IMR-90 (cell line): ENCODE data around the gene SPATA2L. TPM values are rescaled to one million over a fixed set of nuclear protein-coding genes. Genes with fewer than 3 reads are reported as not detected.
"Not testable (repeated sequence)": the region's sequence is repeated elsewhere in the genome, so short reads cannot be mapped to it uniquely, and the experiment has no call there.

Experiments
- ATAC-seq: fragments of 200-7000 bp; cut with Tn5 transposase; 2 replicates; pipeline ENCODE4 v1.9.1; 2020; ENCODE audit warnings: low read depth, mild to moderate bottlenecking, moderate library complexity
- BruUV-seq: library from RNA; stranded (reverse); fragments of 400-500 nt; replicated peaks from 2 replicates; lab custom pipeline; 2021; lab: Mats Ljungman, UMichigan
- CTCF ChIA-PET: fragments of 300-600 bp; formaldehyde crosslinking; extraction: SDS; loops from one replicate; lab custom pipeline; 2021; ENCODE audit warnings: antibody characterized with exemption; lab: Yijun Ruan, JAX
- POLR2A ChIA-PET: fragments of 300-600 bp; sonication (Branson Sonifier 250); formaldehyde crosslinking; loops from one replicate; lab custom pipeline; 2022; ENCODE audit warnings: antibody characterized with exemption; ENCODE audit not compliant: unreplicated experiment; lab: Charles Lee
- DNase-seq: peaks from one replicate; pipeline ENCODE4 v3.0.0; 2013
- H2AFZ ChIP-seq: replicated peaks from 2 replicates; pipeline ENCODE3; 2013; ENCODE audit warnings: low read length, mild to moderate bottlenecking; ENCODE audit not compliant: poor library complexity
- H2AK5ac ChIP-seq: 2 replicates; pipeline ENCODE4 v1.6.1; 2013; ENCODE audit warnings: low read depth, low read length, inconsistent platforms
- H2AK9ac ChIP-seq: replicated peaks from 2 replicates; pipeline ENCODE3; 2013; ENCODE audit warnings: mild to moderate bottlenecking, low read depth, low read length, moderate library complexity; ENCODE audit not compliant: poor library complexity
- H2BK120ac ChIP-seq: 2 replicates; pipeline ENCODE4 v1.6.1; 2013; ENCODE audit warnings: low read depth, low read length, inconsistent platforms
- H2BK15ac ChIP-seq: 3 replicates; pipeline ENCODE4 v1.6.1; 2013; ENCODE audit warnings: low read depth, low read length, inconsistent platforms
- H2BK20ac ChIP-seq: 2 replicates; pipeline ENCODE4 v1.6.1; 2013; ENCODE audit warnings: low read depth, mild to moderate bottlenecking, inconsistent platforms, low read length, moderate library complexity
- H2BK5ac ChIP-seq: 2 replicates; pipeline ENCODE4 v1.6.1; 2013; ENCODE audit warnings: mild to moderate bottlenecking, low read depth, low read length, inconsistent platforms; ENCODE audit not compliant: poor library complexity, severe bottlenecking
- H3K14ac ChIP-seq: replicated peaks from 2 replicates; pipeline ENCODE4 v1.6.1; 2013; ENCODE audit warnings: low read depth, low read length, inconsistent platforms
- H3K18ac ChIP-seq: 2 replicates; pipeline ENCODE4 v1.6.1; 2013; ENCODE audit warnings: low read depth, low read length, control low read depth
- H3K23ac ChIP-seq: 2 replicates; pipeline ENCODE4 v1.6.1; 2013; ENCODE audit warnings: low read depth, low read length, inconsistent platforms
- H3K27ac ChIP-seq: 2 replicates; pipeline ENCODE4 v1.5.1; 2013; ENCODE audit warnings: mild to moderate bottlenecking, control low read depth, low read length; ENCODE audit not compliant: insufficient read depth
- H3K27me3 ChIP-seq: 2 replicates; pipeline ENCODE4 v1.6.1; 2013; ENCODE audit warnings: low read length; ENCODE audit not compliant: control insufficient read depth, insufficient read depth
- H3K36me3 ChIP-seq: 2 replicates; pipeline ENCODE4 v1.6.1; 2013; ENCODE audit warnings: low read length, mixed read lengths; ENCODE audit not compliant: control insufficient read depth, insufficient read depth
- H3K4ac ChIP-seq: 2 replicates; pipeline ENCODE4 v1.6.1; 2013; ENCODE audit warnings: low read depth, low read length, inconsistent platforms
- H3K4me1 ChIP-seq: 2 replicates; pipeline ENCODE4 v1.6.1; 2013; ENCODE audit warnings: low read length, mixed read lengths; ENCODE audit not compliant: control insufficient read depth, insufficient read depth
- H3K4me2 ChIP-seq: 2 replicates; pipeline ENCODE4 v1.6.1; 2013; ENCODE audit warnings: low read depth, mild to moderate bottlenecking, control low read depth, low read length, moderate library complexity
- H3K4me3 ChIP-seq: 2 replicates; pipeline ENCODE4 v1.5.1; 2013; ENCODE audit warnings: low read depth, mild to moderate bottlenecking, control low read depth, low read length, moderate library complexity; ENCODE audit not compliant: insufficient read depth
- H3K56ac ChIP-seq: 2 replicates; pipeline ENCODE4 v1.6.1; 2013; ENCODE audit warnings: low read length, inconsistent platforms; ENCODE audit not compliant: insufficient read depth; ENCODE audit errors: extremely low read depth
- H3K79me1 ChIP-seq, 2 experiments: 2 replicates each; pipeline ENCODE4 v1.6.1; 2013; ENCODE audit warnings: low read length in 2 of 2, inconsistent platforms in 1 of 2, low read depth in 1 of 2
- H3K9ac ChIP-seq: 2 replicates; pipeline ENCODE4 v1.6.1; 2013; ENCODE audit warnings: low read depth, low read length, control low read depth
- H3K9me1 ChIP-seq: 2 replicates; pipeline ENCODE4 v1.6.1; 2013; ENCODE audit warnings: low read length, inconsistent platforms; ENCODE audit not compliant: insufficient read depth
- H3K9me3 ChIP-seq: 2 replicates; pipeline ENCODE4 v1.6.1; 2013; ENCODE audit warnings: low read length; ENCODE audit not compliant: control insufficient read depth, insufficient read depth
- H4K20me1 ChIP-seq: 2 replicates; pipeline ENCODE4 v1.6.1; 2013; ENCODE audit warnings: low read length, inconsistent platforms; ENCODE audit not compliant: insufficient read depth
- H4K5ac ChIP-seq: 2 replicates; pipeline ENCODE4 v1.6.1; 2013; ENCODE audit warnings: mild to moderate bottlenecking, low read depth, low read length, control low read depth
- H4K8ac ChIP-seq, 2 experiments: 2 replicates each; pipeline ENCODE4 v1.6.1; 2013; ENCODE audit warnings: low read depth in 2 of 2, low read length in 2 of 2, control low read depth in 1 of 2, inconsistent platforms in 1 of 2
- H4K91ac ChIP-seq: 2 replicates; pipeline ENCODE4 v1.6.1; 2013; ENCODE audit warnings: low read depth, low read length, inconsistent platforms; ENCODE audit not compliant: insufficient read depth
- WGBS, 2 experiments: methylation state at CpG; one replicate each; pipeline versions ENCODE4 v1.1.5 to v1.1.7; 2013; ENCODE audit warnings: missing lambda C conversion rate in 2 of 2; ENCODE audit not compliant: insufficient read length in 1 of 2; ENCODE audit errors: extremely low coverage in 2 of 2; 5-methylcytosine and 5-hydroxymethylcytosine counted together
- dilution Hi-C: fragments of 300-500 bp; cut with HindIII; formaldehyde crosslinking; loops from one replicate; pipeline ENCODE4 v1.14.3; 2018; ENCODE audit warnings: low sequenced_read_pairs; ENCODE audit not compliant: unreplicated experiment
- in situ Hi-C: fragments of 300-500 bp; cut with MboI; formaldehyde crosslinking; loops from 3 replicates; pipeline ENCODE4 v1.14.3; 2019; ENCODE audit warnings: low sequenced_read_pairs, inconsistent platforms, mixed read lengths
- intact Hi-C: fragments of 100-400 bp; cut with micrococcal nuclease; formaldehyde crosslinking; loops from 2 replicates; pipeline ENCODE4 v1.10.0; 2022
- polyA plus RNA-seq, 3 experiments: library from polyadenylated mRNA; depleted of rRNA; stranded (reverse); fragments of >200 nt; gene quantifications; 2 replicates each; pipeline ENCODE4 v1.2.3, GENCODE V29; 2012; ENCODE audit warnings: low replicate concordance in 1 of 3
- total RNA-seq: library from RNA; depleted of rRNA; stranded (reverse); fragments of >200 nt; gene quantifications from 2 replicates; pipeline ENCODE4 v1.2.3, GENCODE V29; 2012

The SPATA2L gene
- total and polyA plus RNA-seq, 2 of the 4 experiments (the other 2 are of a cell fraction) = 4.8 to 6.9 TPM

DNA sequence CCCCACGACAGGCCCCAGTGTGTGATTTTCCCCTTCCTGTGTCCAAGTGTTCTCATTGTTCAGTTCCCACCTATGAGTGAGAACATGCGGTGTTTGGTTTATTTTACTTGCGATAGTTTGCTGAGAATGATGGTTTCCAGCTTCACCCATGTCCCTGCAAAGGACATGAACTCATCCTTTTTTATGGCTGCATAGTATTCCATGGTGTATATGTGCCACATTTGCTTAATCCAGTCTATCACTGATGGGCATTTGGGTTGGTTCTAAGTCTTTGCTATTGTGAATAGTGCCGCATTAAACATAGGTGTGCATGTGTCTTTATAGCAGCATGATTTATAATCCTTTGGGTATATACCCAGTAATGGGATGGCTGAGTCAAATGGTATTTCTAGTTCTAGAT is 29.9 kb downstream of the SPATA2L start:
- H3K56ac ChIP-seq, H2AFZ ChIP-seq, H3K14ac ChIP-seq, H3K23ac ChIP-seq, H2BK120ac ChIP-seq, H2AK5ac ChIP-seq, H3K79me1 ChIP-seq, H4K5ac ChIP-seq, H3K9me3 ChIP-seq, dilution Hi-C loops, in situ Hi-C loops, intact Hi-C loops, H3K4me1 ChIP-seq, H3K9me1 ChIP-seq, POLR2A ChIA-PET, ATAC-seq, BruUV-seq, H2BK5ac ChIP-seq, H2AK9ac ChIP-seq, H4K8ac ChIP-seq, H3K4me3 ChIP-seq, H2BK20ac ChIP-seq, H3K9ac ChIP-seq, H3K27me3 ChIP-seq, H3K36me3 ChIP-seq, H2BK15ac ChIP-seq, H3K4ac ChIP-seq, H4K91ac ChIP-seq, H3K18ac ChIP-seq, H3K27ac ChIP-seq, H3K4me2 ChIP-seq, H4K20me1 ChIP-seq, DNase-seq: not testable (repeated sequence)
- CTCF ChIA-PET = interaction anchor here (0.6 to 1.0 kb wide), 2 partner anchors 15 to 72 kb away, joined by 3 read pairs; partner anchors contain the start of gene CDK10
- no CpG with 5 or more reads among the region's 4 CpGs for WGBS, 2 experiments
